Adrenal gland (tissue), 12 donors: ENCODE results near the gene KCNF1. TPM values are rescaled to one million over a fixed set of nuclear protein-coding genes. Genes with fewer than 3 reads are reported as not detected.

Experiments used
- DNase-seq, 7 donors: peaks; one replicate each; pipeline ENCODE4 v3.0.0-alpha.2; 2019 to 2020
- H3K27ac ChIP-seq, 5 donors: fragments of 200-600 bp; sonication (generic) in 4 of 5; 1 replicate in 3 of 5; 2 replicates in 2 of 5; pipeline versions ENCODE4 v1.5.1 to v1.8.0; 2016 to 2020; ENCODE audit warnings: mild to moderate bottlenecking in 1 of 5
- H3K27me3 ChIP-seq: fragments of 200-600 bp; 2 replicates; pipeline ENCODE4 v1.8.0; 2021
- H3K36me3 ChIP-seq, 2 donors: fragments of 200-600 bp; replicated peaks in 1 of 2; 1 replicate in 1 of 2; 2 replicates in 1 of 2; pipeline versions ENCODE4 v1.5.1 to v1.8.0; 2018 to 2022
- H3K4me1 ChIP-seq, 2 donors: fragments of 200-600 bp; replicated peaks in 1 of 2; 1 replicate in 1 of 2; 2 replicates in 1 of 2; pipeline versions ENCODE4 v1.5.1 to v1.8.0; 2018 to 2021
- H3K4me3 ChIP-seq, 4 donors: fragments of 200-600 bp; sonication (generic) in 3 of 4; one replicate each; pipeline ENCODE4 v1.5.1; 2016 to 2018
- H3K9me3 ChIP-seq, 3 donors: fragments of 200-600 bp; sonication (generic) in 1 of 3; replicated peaks in 1 of 3; 1 replicate in 2 of 3; 2 replicates in 1 of 3; pipeline versions ENCODE4 v1.5.1 to v1.8.0; 2016 to 2021
- POLR2A ChIP-seq, 2 donors: fragments of 450-650 bp; IDR thresholded peaks; one replicate each; pipeline ENCODE4 v1.6.1; 2017; ENCODE audit warnings: antibody characterized with exemption in 2 of 2, mild to moderate bottlenecking in 2 of 2, moderate library complexity in 1 of 2
- WGBS, 4 donors: extraction: QIAGEN DNeasy Blood & Tissue Kit in 2 of 4; methylation state at CpG; one replicate each; pipeline versions ENCODE4 v1.1.5 to v1.1.7; 2013 to 2017; 5-methylcytosine and 5-hydroxymethylcytosine counted together
- intact Hi-C, 2 donors: fragments of 100-400 bp; cut with DNase I; formaldehyde crosslinking; loops; one replicate each; pipeline versions ENCODE4 v1.14.1 to v1.15.0; 2022 to 2023
- polyA plus RNA-seq, 3 donors: library from polyadenylated mRNA; stranded (reverse); fragments of 200-250 nt in 2 of 3; fragments of 350-450 nt in 1 of 3; fragmentation: Illumina TruSeq in 1 of 3; extraction: RNeasy Lipid Tissue Mini Kit (QIAGEN cat#74804) in 1 of 3; gene quantifications; one replicate each; pipeline ENCODE4 v1.2.3, GENCODE V29; 2013 to 2014
- total RNA-seq, 9 donors: library from RNA; depleted of rRNA in 4 of 9; stranded (reverse); fragments of >200 nt in 4 of 9; fragments of 120-200 nt in 1 of 9; fragmentation: NEBNext Ultra II Directional in 1 of 9; extraction: Animal tissue kit (Norgen Biotek cat#: 25700) in 1 of 9; gene quantifications; one replicate each; pipeline versions ENCODE4 v1.1.0 to v1.2.4, GENCODE V29; 2013 to 2023
- TF ChIP-seq, protein P1 (sequence below), 6 experiments: fragments of 450-650 bp in 4 of 6; fragments of 200-600 bp in 2 of 6; sonication (generic) in 1 of 6; IDR thresholded peaks; 1 replicate in 5 of 6; 2 replicates in 1 of 6; pipeline versions ENCODE4 v1.5.1 to v1.8.0; 2016 to 2021; ENCODE audit warnings: antibody characterized with exemption in 6 of 6, mild to moderate bottlenecking in 2 of 6, moderate library complexity in 1 of 6
- donor health status: healthy with polysubstance abuse.
- donor health status: Bipolar disorder and iron deficiency.
- donor health status: DM: yes; HTN: yes; CAD: no.
- donor health status: DM: no; HTN: no; CAD: no.
- donor health status: DM: no; HTN: no; CAD: no.
- donor health status: DM: yes; HTN: yes; CAD: no.

The KCNF1 gene
- total and polyA plus RNA-seq, 12 donors: 0.03 to 1.1 (median 0.15) TPM; not detected in 8

DNA sequence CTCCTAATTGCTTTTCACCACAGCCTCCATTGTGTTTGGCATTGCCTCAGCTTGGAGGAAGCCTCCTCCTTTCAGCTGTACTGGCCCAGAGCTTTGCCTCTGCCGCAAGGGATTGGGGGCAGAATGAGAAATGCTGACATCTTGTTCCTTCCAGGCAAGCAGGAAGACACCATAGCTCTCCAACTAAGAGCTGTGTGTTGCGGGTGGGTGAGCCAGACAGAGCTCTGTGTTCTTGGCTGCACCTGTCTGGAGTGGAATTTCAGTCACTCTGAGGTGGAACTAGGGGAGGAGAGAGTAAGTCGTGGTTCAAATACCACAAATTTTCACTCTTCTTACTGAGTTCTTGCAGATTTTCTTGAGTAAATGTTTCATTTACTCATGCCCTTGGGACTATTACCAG, 36.6 kb upstream of the KCNF1 start:
- Histone ChIP-seq H3K27me3 (no peaks in the 10 kb centered on the region), H3K4me1 (no peaks in the 10 kb centered on the region), H3K9me3 (no peaks in the 10 kb centered on the region), H3K27ac (no peak overlapping the region), H3K4me3 (no peak overlapping the region), H3K36me3 (no peaks in the 10 kb centered on the region)
- TF ChIP-seq, protein P1, sequence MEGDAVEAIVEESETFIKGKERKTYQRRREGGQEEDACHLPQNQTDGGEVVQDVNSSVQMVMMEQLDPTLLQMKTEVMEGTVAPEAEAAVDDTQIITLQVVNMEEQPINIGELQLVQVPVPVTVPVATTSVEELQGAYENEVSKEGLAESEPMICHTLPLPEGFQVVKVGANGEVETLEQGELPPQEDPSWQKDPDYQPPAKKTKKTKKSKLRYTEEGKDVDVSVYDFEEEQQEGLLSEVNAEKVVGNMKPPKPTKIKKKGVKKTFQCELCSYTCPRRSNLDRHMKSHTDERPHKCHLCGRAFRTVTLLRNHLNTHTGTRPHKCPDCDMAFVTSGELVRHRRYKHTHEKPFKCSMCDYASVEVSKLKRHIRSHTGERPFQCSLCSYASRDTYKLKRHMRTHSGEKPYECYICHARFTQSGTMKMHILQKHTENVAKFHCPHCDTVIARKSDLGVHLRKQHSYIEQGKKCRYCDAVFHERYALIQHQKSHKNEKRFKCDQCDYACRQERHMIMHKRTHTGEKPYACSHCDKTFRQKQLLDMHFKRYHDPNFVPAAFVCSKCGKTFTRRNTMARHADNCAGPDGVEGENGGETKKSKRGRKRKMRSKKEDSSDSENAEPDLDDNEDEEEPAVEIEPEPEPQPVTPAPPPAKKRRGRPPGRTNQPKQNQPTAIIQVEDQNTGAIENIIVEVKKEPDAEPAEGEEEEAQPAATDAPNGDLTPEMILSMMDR (IDR thresholded peaks at IDR 0.05): no peak
- TF ChIP-seq POLR2A (IDR thresholded peaks at IDR 0.05): no peak
- intact Hi-C loops: no loop called here
- no peak for DNase-seq
- WGBS, 4 donors: 81 to 97% (median 83%) methylated on average over 3 of the region's 3 CpGs

DNA sequence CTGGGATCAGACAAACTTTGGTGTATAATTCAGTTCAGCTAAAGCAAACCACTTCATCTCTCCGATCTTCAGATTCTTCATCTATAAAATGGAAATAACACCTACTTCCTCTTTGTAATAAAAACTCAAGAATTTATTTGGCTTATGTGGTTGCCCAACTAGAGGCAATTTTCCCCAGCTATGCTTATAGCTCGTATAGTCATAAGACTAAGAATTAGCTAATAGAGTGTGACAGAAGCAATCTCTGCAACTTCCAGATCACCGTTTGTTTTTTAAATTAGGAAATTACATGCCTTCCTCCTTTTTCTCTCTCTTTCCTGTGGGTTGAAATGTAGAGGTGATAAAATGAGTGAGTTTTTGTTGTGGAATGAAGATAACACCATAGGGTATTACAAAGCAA, 35.3 kb upstream of the KCNF1 start:
- 60 to 68% (median 63%) methylated on average over 3 of the region's 3 CpGs for WGBS, 4 donors
- Histone ChIP-seq H3K9me3 (no peaks in the 10 kb centered on the region), H3K4me1 (no peaks in the 10 kb centered on the region), H3K4me3 (no peak overlapping the region), H3K36me3 (no peaks in the 10 kb centered on the region), H3K27ac (no peak overlapping the region), H3K27me3 (no peaks in the 10 kb centered on the region)
- TF ChIP-seq, protein P1 (IDR thresholded peaks at IDR 0.05): no peak
- no peak for TF ChIP-seq POLR2A (IDR thresholded peaks at IDR 0.05)
- DNase-seq: no peak
- intact Hi-C loops: no loop called here

DNA sequence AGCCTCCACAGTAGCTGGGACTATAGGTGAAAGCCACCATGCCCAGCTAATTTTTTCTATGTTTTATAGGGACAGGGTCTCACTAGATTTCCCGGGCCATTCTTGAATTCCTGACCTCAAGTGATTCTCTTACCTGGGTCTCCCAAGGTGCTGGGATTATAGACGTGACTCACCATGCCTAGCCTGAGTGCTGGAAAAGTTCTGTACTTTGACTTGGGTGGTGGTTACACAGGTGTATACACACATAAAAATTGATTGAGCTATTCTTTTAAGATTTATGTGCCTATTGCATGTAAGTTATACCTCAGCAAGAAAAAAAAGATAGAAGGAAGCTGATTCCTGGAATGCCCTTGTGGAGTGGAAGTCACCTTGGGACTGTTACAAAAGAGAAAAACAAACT, 34.8 kb upstream of the KCNF1 start:
- intact Hi-C loops: no loop called here
- WGBS, 4 donors: 65 to 89% (median 85%) methylated on average over 2 of the region's 2 CpGs

DNA sequence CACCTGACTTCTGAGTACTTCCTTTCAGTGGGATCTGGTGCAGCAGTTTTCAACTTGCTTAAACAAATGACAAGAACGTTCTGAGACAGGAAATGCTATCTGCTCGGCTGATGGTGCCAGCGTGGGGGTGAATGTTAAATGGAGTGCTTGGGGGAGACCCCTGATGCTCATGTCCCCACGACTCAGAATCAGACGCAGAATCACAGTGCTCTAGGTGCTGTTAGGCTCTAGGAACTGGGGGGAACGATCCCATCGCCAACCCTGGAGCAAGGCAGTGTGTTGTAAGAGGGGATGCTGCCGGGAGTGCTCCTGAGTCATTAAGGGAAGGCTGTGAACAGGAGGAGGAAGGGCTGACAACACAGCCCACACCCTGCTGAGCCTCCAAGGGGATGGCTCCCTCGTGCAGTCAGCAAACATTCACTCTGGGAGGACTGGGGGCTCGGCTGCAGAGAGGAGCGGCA, 34.1 kb upstream of the KCNF1 start:
- H3K9me3 ChIP-seq: no peaks in the 10 kb centered on the region
- DNase-seq: peak in 1 of 7 donors; percentile 21
- H3K27ac ChIP-seq: no peak overlapping the region
- H3K4me3 ChIP-seq: no peak overlapping the region
- 58 to 60% (median 60%) methylated on average over 10 to 11 of the region's 11 CpGs for WGBS, 4 donors
- H3K27me3 ChIP-seq: no peaks in the 10 kb centered on the region
- intact Hi-C loops: no loop called here
- TF ChIP-seq, protein P1 (IDR thresholded peaks at IDR 0.05): no peak
- TF ChIP-seq POLR2A (IDR thresholded peaks at IDR 0.05): no peak
- H3K36me3 ChIP-seq: no peaks in the 10 kb centered on the region
- H3K4me1 ChIP-seq: no peaks in the 10 kb centered on the region

More for the DNA sequence above, 34.8 kb upstream of the KCNF1 start:
- no peaks in the 10 kb centered on the region for H3K9me3 ChIP-seq
- no peaks in the 10 kb centered on the region for H3K27me3 ChIP-seq
- no peaks in the 10 kb centered on the region for H3K4me1 ChIP-seq
- H3K27ac ChIP-seq: no peak overlapping the region
- H3K36me3 ChIP-seq: no peaks in the 10 kb centered on the region
- no peak for DNase-seq
- no peak for TF ChIP-seq POLR2A (IDR thresholded peaks at IDR 0.05)
- TF ChIP-seq, protein P1 (IDR thresholded peaks at IDR 0.05): no peak
- H3K4me3 ChIP-seq: no peak overlapping the region
